ENCODE measurements around the gene CCM2. TPM values are rescaled to one million over a fixed set of nuclear protein-coding genes. Genes with fewer than 3 reads are reported as not detected.
"Not testable (repeated sequence)": the region's sequence is repeated elsewhere in the genome, so short reads cannot be mapped to it uniquely, and the experiment has no call there.

CCM2 gene
- polyA plus RNA-seq, 3 donors, result 21.7 to 58.0 (median 47.7) TPM

GRCh38 chr7:45024126-45024744 is 24.2 kb downstream of the CCM2 start:
- H3K27ac ChIP-seq (ENCODE audit: low read depth, low read length), result no peak overlapping the region
- 96 to 97% (median 97%) methylated on average over 2 of the region's 2 CpGs for WGBS, 3 donors

- not testable (repeated sequence) for H3K27ac ChIP-seq (ENCODE audit: low read depth, low read length)
- 95 to 96% (median 95%) methylated on average over 12 of the region's 12 CpGs for WGBS, 3 donors
Observed at GRCh38 chr7:45025473-45025872, 25.5 kb downstream of the CCM2 start.

- 89 to 100% (median 95%) methylated on average over 1 of the region's 1 CpG for WGBS, 3 donors
- no peak overlapping the region for H3K27ac ChIP-seq (ENCODE audit: low read depth, low read length)
Observed at GRCh38 chr7:45026013-45026412, 26.0 kb downstream of the CCM2 start.

GRCh38 chr7:45026984-45027773 is 27.2 kb downstream of the CCM2 start:
- no peak overlapping the region for H3K27ac ChIP-seq (ENCODE audit: low read depth, low read length)
- WGBS, 3 donors, result 48 to 91% (median 63%) methylated on average over 10 of the region's 10 CpGs

GRCh38 chr7:45027774-45028114 is 27.7 kb downstream of the CCM2 start:
- H3K27ac ChIP-seq (ENCODE audit: low read depth, low read length), result no peak overlapping the region
- WGBS, 3 donors, result 44 to 88% (median 72%) methylated on average over 4 of the region's 4 CpGs

GRCh38 chr7:45028138-45028919 is 28.3 kb downstream of the CCM2 start:
- WGBS, 3 donors, result 55 to 84% (median 67%) methylated on average over 17 of the region's 17 CpGs
- H3K27ac ChIP-seq (ENCODE audit: low read depth, low read length), result no peak overlapping the region

- 74 to 83% (median 75%) methylated on average over 7 of the region's 7 CpGs for whole genome bisulfite sequencing, 3 donors
- H3K27ac ChIP-seq (ENCODE audit: low read depth, low read length), result no peak overlapping the region
Observed at GRCh38 chr7:45028920-45029344, 28.9 kb downstream of the CCM2 start.

GRCh38 chr7:45031829-45032228 is 31.8 kb downstream of the CCM2 start:
- no peak overlapping the region for H3K27ac ChIP-seq (ENCODE audit: low read depth, low read length)
- WGBS, 3 donors, result 74 to 86% (median 82%) methylated on average over 4 of the region's 4 CpGs

- no peak overlapping the region for H3K27ac ChIP-seq (ENCODE audit: low read depth, low read length)
- 90 to 94% (median 91%) methylated on average over 4 of the region's 4 CpGs for WGBS, 3 donors
Observed at GRCh38 chr7:45032421-45032820, 32.4 kb downstream of the CCM2 start.

GRCh38 chr7:45033261-45033930 is 33.4 kb downstream of the CCM2 start:
- WGBS, 3 donors, result 79 to 95% (median 82%) methylated on average over 1 of the region's 1 CpG
- no peak overlapping the region for H3K27ac ChIP-seq (ENCODE audit: low read depth, low read length)

- no peak overlapping the region for H3K27ac ChIP-seq (ENCODE audit: low read depth, low read length)
- 64 to 81% (median 78%) methylated on average over 4 of the region's 4 CpGs for WGBS, 3 donors
Observed at GRCh38 chr7:45033931-45034290, 33.9 kb downstream of the CCM2 start.

GRCh38 chr7:45034710-45035109 is 34.7 kb downstream of the CCM2 start:
- 79 to 98% (median 94%) methylated on average over 5 of the region's 5 CpGs for WGBS, 3 donors
- H3K27ac ChIP-seq (ENCODE audit: low read depth, low read length), result not testable (repeated sequence)

GRCh38 chr7:45035371-45035770 is 35.4 kb downstream of the CCM2 start:
- H3K27ac ChIP-seq (ENCODE audit: low read depth, low read length), result no peak overlapping the region
- 88 to 92% (median 91%) methylated on average over 5 of the region's 5 CpGs for WGBS, 3 donors

GRCh38 chr7:45035893-45036292 is 35.9 kb downstream of the CCM2 start:
- WGBS, 3 donors, result 57 to 69% (median 64%) methylated on average over 6 of the region's 6 CpGs
- H3K27ac ChIP-seq (ENCODE audit: low read depth, low read length), result no peak overlapping the region

GRCh38 chr7:45036317-45036716 is 36.3 kb downstream of the CCM2 start:
- WGBS, 3 donors, result 63 to 71% (median 65%) methylated on average over 3 of the region's 3 CpGs
- no peak overlapping the region for H3K27ac ChIP-seq (ENCODE audit: low read depth, low read length)

- WGBS, 3 donors, result 61 to 90% (median 68%) methylated on average over 8 of the region's 8 CpGs
- no peak overlapping the region for H3K27ac ChIP-seq (ENCODE audit: low read depth, low read length)
Observed at GRCh38 chr7:45036796-45037195, 36.8 kb downstream of the CCM2 start.

GRCh38 chr7:45037876-45038275 is 37.9 kb downstream of the CCM2 start:
- no peak overlapping the region for H3K27ac ChIP-seq (ENCODE audit: low read depth, low read length)
- WGBS, 3 donors, result 93 to 97% (median 96%) methylated on average over 5 of the region's 5 CpGs

GRCh38 chr7:45039106-45039505 is 39.1 kb downstream of the CCM2 start:
- WGBS, 3 donors, result 84 to 91% (median 91%) methylated on average over 5 of the region's 5 CpGs
- no peak overlapping the region for H3K27ac ChIP-seq (ENCODE audit: low read depth, low read length)

- H3K27ac ChIP-seq (ENCODE audit: low read depth, low read length), result no peak overlapping the region
- 74 to 93% (median 77%) methylated on average over 5 of the region's 5 CpGs for WGBS, 3 donors
Observed at GRCh38 chr7:45044338-45044737, 44.3 kb downstream of the CCM2 start.

All from adipose tissue (tissue), 3 donors.